NB4 (cell line): ENCODE measurements around the gene LEKR1.
"Not testable (repeated sequence)": the region's sequence is repeated elsewhere in the genome, so short reads cannot be mapped to it uniquely, and the experiment has no call there.

Experiments
- DNase-seq: peaks from one replicate; pipeline ENCODE4 v3.0.0; 2010; ENCODE audit warnings: low read depth
- H3K4me3 ChIP-seq: one replicate; pipeline ENCODE4 v1.5.1; 2011; ENCODE audit warnings: mild to moderate bottlenecking, low read depth, low read length, moderate library complexity
- CTCF ChIP-seq: IDR thresholded peaks from one replicate; pipeline ENCODE4 v1.5.1; 2012; ENCODE audit warnings: low read depth, low read length
- MAX ChIP-seq: IDR thresholded peaks from 2 replicates; pipeline ENCODE4 v1.6.1; 2011; ENCODE audit warnings: low read depth, low read length
- MYC ChIP-seq: IDR thresholded peaks from 2 replicates; pipeline ENCODE4 v1.6.1; 2011; ENCODE audit warnings: low read depth, low read length
- POLR2A ChIP-seq: IDR thresholded peaks from 2 replicates; pipeline ENCODE4 v1.6.1; 2011; ENCODE audit warnings: mild to moderate bottlenecking; ENCODE audit not compliant: insufficient read length; ENCODE audit errors: extremely low read depth

The LEKR1 gene

GRCh38 chr3:156908398-156908797 is 82.2 kb downstream of the LEKR1 start:
- H3K4me3 ChIP-seq, result no peak overlapping the region
- no peak for TF ChIP-seq MYC
- TF ChIP-seq MAX, result no peak
- TF ChIP-seq CTCF, result no peak
- TF ChIP-seq POLR2A, result no peak
- no peak for DNase-seq

- DNase-seq, result no peak
- TF ChIP-seq MYC, result no peak
- no peak for TF ChIP-seq CTCF
- H3K4me3 ChIP-seq, result no peak overlapping the region
Measured at GRCh38 chr3:156910022-156910421, 83.9 kb downstream of the LEKR1 start.

GRCh38 chr3:156910831-156911230 is 84.7 kb downstream of the LEKR1 start:
- DNase-seq, H3K4me3 ChIP-seq: not testable (repeated sequence)

GRCh38 chr3:156914300-156914699 is 88.1 kb downstream of the LEKR1 start:
- not testable (repeated sequence) for H3K4me3 ChIP-seq, DNase-seq

- H3K4me3 ChIP-seq, result no peak overlapping the region
- no peak for DNase-seq
- TF ChIP-seq MAX, result no peak
- TF ChIP-seq POLR2A, result no peak
- no peak for TF ChIP-seq CTCF
- no peak for TF ChIP-seq MYC
Measured at GRCh38 chr3:156915372-156915771, 89.2 kb downstream of the LEKR1 start.

- DNase-seq, result no peak
- H3K4me3 ChIP-seq, result no peak overlapping the region
- TF ChIP-seq CTCF, result no peak
- no peak for TF ChIP-seq MAX
- no peak for TF ChIP-seq POLR2A
- TF ChIP-seq MYC, result no peak
Measured at GRCh38 chr3:156918746-156919145, 92.6 kb downstream of the LEKR1 start.

GRCh38 chr3:156919818-156920217 is 93.7 kb downstream of the LEKR1 start:
- no peak for DNase-seq
- H3K4me3 ChIP-seq, result no peak overlapping the region
- TF ChIP-seq MAX (no peak), MYC (no peak), POLR2A (no peak), CTCF (no peak)
